OCI-LY7 (cell line): Measurements from ENCODE around the gene MIEF1. TPM values are rescaled to one million over a fixed set of nuclear protein-coding genes. Genes with fewer than 3 reads are reported as not detected.

Source experiments
- BruUV-seq: library from RNA; stranded (reverse); fragments of 400-500 nt; replicated peaks from 2 replicates; lab custom pipeline; 2021; lab: Mats Ljungman, UMichigan
- CTCF ChIA-PET: fragments of 300-600 bp; sonication (Branson Sonifier 250); formaldehyde crosslinking; loops from one replicate; lab custom pipeline; 2022; ENCODE audit warnings: antibody characterized with exemption; ENCODE audit not compliant: unreplicated experiment; lab: Charles Lee
- POLR2A ChIA-PET: fragments of 300-600 bp; sonication (Branson Sonifier 250); formaldehyde crosslinking; loops from one replicate; lab custom pipeline; 2022; ENCODE audit warnings: antibody characterized with exemption; lab: Charles Lee
- DNase-seq: peaks from one replicate; pipeline ENCODE4 v3.0.0-alpha.2; 2015; ENCODE audit warnings: low spot score
- H2AFZ ChIP-seq: fragments of 200-600 bp; sonication (generic), shearing (Covaris generic); 2 replicates; pipeline ENCODE4 v1.6.1; 2014; ENCODE audit warnings: mild to moderate bottlenecking, antibody characterized with exemption, low read length, moderate library complexity
- H3K27ac ChIP-seq: fragments of 200-600 bp; sonication (generic); 2 replicates; pipeline ENCODE4 v1.5.1; 2014; ENCODE audit warnings: mixed run types, low read depth, mild to moderate bottlenecking, moderate library complexity, low read length, inconsistent platforms; ENCODE audit not compliant: poor library complexity, severe bottlenecking
- H3K36me3 ChIP-seq: fragments of 200-600 bp; sonication (generic); 2 replicates; pipeline ENCODE4 v1.6.1; 2014; ENCODE audit warnings: mild to moderate bottlenecking, antibody characterized with exemption, low read length, moderate library complexity, mixed read lengths; ENCODE audit not compliant: insufficient read depth
- H3K4me1 ChIP-seq: fragments of 200-600 bp; sonication (generic); 2 replicates; pipeline ENCODE4 v1.5.1; 2014; ENCODE audit warnings: mild to moderate bottlenecking, low read length; ENCODE audit not compliant: insufficient read depth, poor library complexity, severe bottlenecking
- H3K4me2 ChIP-seq: fragments of 200-600 bp; sonication (generic); 2 replicates; pipeline ENCODE4 v1.6.1; 2014; ENCODE audit warnings: mild to moderate bottlenecking, low read length
- H3K4me3 ChIP-seq: fragments of 200-600 bp; sonication (generic); 2 replicates; pipeline ENCODE4 v1.5.1; 2014; ENCODE audit warnings: mild to moderate bottlenecking, low read depth, low read length; ENCODE audit not compliant: poor library complexity, severe bottlenecking
- H3K79me2 ChIP-seq: fragments of 200-600 bp; sonication (generic); 2 replicates; pipeline ENCODE4 v1.6.1; 2016; ENCODE audit warnings: low read depth, mild to moderate bottlenecking, low read length, moderate library complexity, mixed read lengths; ENCODE audit not compliant: insufficient read depth
- H3K9me2 ChIP-seq: fragments of 200-600 bp; sonication (generic); 2 replicates; pipeline ENCODE4 v1.6.1; 2016; ENCODE audit warnings: mild to moderate bottlenecking, low read length, mixed read lengths; ENCODE audit not compliant: insufficient read depth
- H3K9me3 ChIP-seq: fragments of 200-600 bp; sonication (generic); 2 replicates; pipeline ENCODE4 v1.6.1; 2014; ENCODE audit warnings: mild to moderate bottlenecking, mixed run types, low read length, mixed read lengths
- H4K20me1 ChIP-seq: fragments of 200-600 bp; sonication (generic); 2 replicates; pipeline ENCODE4 v1.6.1; 2014; ENCODE audit warnings: mild to moderate bottlenecking, antibody characterized with exemption, low read length, moderate library complexity, mixed read lengths; ENCODE audit not compliant: insufficient read depth
- EZH2phosphoT487 ChIP-seq: fragments of 200-600 bp; sonication (generic); IDR thresholded peaks from 2 replicates; pipeline ENCODE4 v1.6.1; 2018; ENCODE audit warnings: low read depth, borderline replicate concordance, mild to moderate bottlenecking, mixed run types, antibody characterized with exemption, low read length, moderate library complexity, mixed read lengths
- intact Hi-C: fragments of 100-400 bp; cut with micrococcal nuclease; formaldehyde crosslinking; loops from one replicate; pipeline ENCODE4 v1.10.0; 2022; ENCODE audit not compliant: unreplicated experiment
- total RNA-seq, 2 experiments: library from RNA; depleted of rRNA in 1 of 2; stranded (reverse); fragments of >200 nt in 1 of 2; shearing (Covaris generic) in 1 of 2; gene quantifications; 2 replicates each; pipeline ENCODE4 v1.2.3, GENCODE V29; 2014 to 2022
- TF ChIP-seq, protein P1 (sequence below): fragments of 200-600 bp; sonication (generic); conservative IDR thresholded peaks from 2 replicates; pipeline ENCODE4 v1.5.1; 2014; ENCODE audit warnings: mild to moderate bottlenecking, antibody characterized with exemption, low read length, moderate library complexity, mixed read lengths

Gene MIEF1
- total RNA-seq, 2 experiments from 2014 or later = 32.5 to 55.0 TPM

DNA sequence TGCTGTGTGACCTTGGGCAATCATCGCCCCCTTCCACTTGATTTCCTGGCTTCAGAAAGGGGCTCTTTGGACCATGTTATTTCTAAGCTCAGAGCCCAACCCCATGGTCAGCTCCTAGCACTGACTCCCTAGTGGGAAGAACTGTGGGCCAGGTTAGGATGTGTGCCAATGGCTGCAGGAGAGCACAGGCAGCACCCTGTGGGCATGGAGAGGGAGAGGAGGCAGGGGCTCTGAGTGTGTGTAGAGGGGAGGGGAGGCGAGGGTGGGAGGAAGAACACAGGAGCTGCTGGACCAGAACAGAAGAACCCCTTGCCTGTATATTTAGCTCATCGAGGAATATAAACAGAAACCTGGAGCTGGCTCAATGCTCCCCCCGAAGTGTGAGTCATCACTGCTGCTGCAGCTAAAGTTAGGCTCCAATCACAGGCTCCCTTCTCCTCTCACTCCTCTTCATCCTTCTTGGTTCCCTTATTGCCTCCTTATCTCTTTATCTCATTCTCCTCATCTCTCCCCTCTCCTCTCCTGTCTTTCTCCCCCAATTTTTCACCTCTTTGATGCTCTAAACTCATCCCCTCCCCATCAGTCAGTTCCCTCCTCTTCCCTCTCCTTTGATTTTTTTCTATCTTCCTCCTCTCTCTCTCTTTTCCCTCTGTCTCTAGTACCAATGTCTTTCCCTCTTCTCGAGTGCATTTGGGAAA lies 44.9 kb downstream of the MIEF1 start:
- H3K9me2 ChIP-seq = no peaks in the 10 kb centered on the region
- POLR2A ChIA-PET = no interaction called here
- no peak overlapping the region for H3K4me2 ChIP-seq
- no peak overlapping the region for H3K27ac ChIP-seq
- no peak overlapping the region for H3K4me3 ChIP-seq
- H3K4me1 ChIP-seq = no peaks in the 10 kb centered on the region
- DNase-seq = no peak
- intact Hi-C loops = no loop called here
- no TSS peak for BruUV-seq
- H2AFZ ChIP-seq = no peak overlapping the region
- no peaks in the 10 kb centered on the region for H3K79me2 ChIP-seq
- H3K9me3 ChIP-seq = no peaks in the 10 kb centered on the region
- no peaks in the 10 kb centered on the region for H3K36me3 ChIP-seq
- H4K20me1 ChIP-seq = no peaks in the 10 kb centered on the region
- CTCF ChIA-PET = no interaction called here
- TF ChIP-seq EZH2phosphoT487 = no peak
- TF ChIP-seq, protein P1, sequence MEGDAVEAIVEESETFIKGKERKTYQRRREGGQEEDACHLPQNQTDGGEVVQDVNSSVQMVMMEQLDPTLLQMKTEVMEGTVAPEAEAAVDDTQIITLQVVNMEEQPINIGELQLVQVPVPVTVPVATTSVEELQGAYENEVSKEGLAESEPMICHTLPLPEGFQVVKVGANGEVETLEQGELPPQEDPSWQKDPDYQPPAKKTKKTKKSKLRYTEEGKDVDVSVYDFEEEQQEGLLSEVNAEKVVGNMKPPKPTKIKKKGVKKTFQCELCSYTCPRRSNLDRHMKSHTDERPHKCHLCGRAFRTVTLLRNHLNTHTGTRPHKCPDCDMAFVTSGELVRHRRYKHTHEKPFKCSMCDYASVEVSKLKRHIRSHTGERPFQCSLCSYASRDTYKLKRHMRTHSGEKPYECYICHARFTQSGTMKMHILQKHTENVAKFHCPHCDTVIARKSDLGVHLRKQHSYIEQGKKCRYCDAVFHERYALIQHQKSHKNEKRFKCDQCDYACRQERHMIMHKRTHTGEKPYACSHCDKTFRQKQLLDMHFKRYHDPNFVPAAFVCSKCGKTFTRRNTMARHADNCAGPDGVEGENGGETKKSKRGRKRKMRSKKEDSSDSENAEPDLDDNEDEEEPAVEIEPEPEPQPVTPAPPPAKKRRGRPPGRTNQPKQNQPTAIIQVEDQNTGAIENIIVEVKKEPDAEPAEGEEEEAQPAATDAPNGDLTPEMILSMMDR = no peak

DNA sequence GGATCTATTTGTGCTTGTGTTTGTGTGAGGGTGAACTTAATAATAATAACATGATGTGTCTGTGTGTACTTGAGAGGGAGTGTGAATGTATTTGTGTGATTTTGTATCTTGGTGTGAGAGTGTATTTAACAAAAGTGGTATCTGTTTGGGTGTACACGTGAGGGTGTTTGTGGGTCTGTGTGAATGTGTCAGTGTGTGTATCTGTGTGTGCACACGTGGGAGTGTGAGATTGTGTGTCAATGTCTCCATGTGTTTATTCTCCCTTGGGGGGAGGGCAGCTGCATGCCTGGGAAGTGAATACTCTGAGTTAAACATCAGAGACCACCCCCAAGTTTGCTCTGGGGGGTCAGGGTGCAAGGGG lies 45.5 kb downstream of the MIEF1 start:
- Histone ChIP-seq H3K27ac (no peak overlapping the region), H2AFZ (no peak overlapping the region), H3K9me3 (no peaks in the 10 kb centered on the region), H3K4me1 (no peaks in the 10 kb centered on the region), H3K4me2 (no peak overlapping the region), H4K20me1 (no peaks in the 10 kb centered on the region), H3K9me2 (no peaks in the 10 kb centered on the region), H3K36me3 (no peaks in the 10 kb centered on the region), H3K79me2 (no peaks in the 10 kb centered on the region), H3K4me3 (no peak overlapping the region)
- CTCF ChIA-PET = no interaction called here
- POLR2A ChIA-PET = no interaction called here
- intact Hi-C loops = no loop called here
- DNase-seq = no peak
- TF ChIP-seq, protein P1 = no peak
- TF ChIP-seq EZH2phosphoT487 = no peak
- BruUV-seq = no TSS peak

DNA sequence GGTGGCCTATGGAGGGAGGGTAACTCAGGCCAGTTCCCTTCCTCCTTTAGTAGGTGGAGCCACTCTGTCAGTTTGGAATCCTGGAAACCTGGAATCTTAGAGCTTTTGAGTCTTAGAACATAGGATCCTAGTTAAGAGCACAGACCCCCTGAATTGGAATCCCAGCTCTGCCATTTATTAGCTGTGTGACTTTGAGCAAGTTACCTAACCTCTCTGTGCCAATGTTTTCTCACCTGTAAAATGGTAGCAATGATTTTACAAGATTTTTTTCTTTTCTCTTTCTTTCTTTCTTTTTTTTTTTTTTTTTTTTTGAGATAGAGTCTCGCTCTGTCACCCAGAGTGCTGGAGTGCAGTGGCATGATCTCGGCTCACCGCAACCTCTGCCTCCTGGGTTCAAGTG lies 51.3 kb downstream of the MIEF1 start:
- no peak for TF ChIP-seq EZH2phosphoT487
- TF ChIP-seq, protein P1 = no peak
- H3K9me3 ChIP-seq = no peaks in the 10 kb centered on the region
- H3K9me2 ChIP-seq = no peaks in the 10 kb centered on the region
- no peaks in the 10 kb centered on the region for H3K4me1 ChIP-seq
- CTCF ChIA-PET = no interaction called here
- no peak overlapping the region for H3K4me2 ChIP-seq
- intact Hi-C loops = no loop called here
- no peak for DNase-seq
- H3K36me3 ChIP-seq = no peaks in the 10 kb centered on the region
- no peaks in the 10 kb centered on the region for H3K79me2 ChIP-seq
- no peak overlapping the region for H3K4me3 ChIP-seq
- no peak overlapping the region for H3K27ac ChIP-seq
- no TSS peak for BruUV-seq
- H2AFZ ChIP-seq = no peak overlapping the region
- no peaks in the 10 kb centered on the region for H4K20me1 ChIP-seq
- POLR2A ChIA-PET = no interaction called here
